SHP77 treated with DMSO at 0.1 percent for 48 hours (cell line): ENCODE measurements around the gene CCDC185.

Source experiments
- DNase-seq: peaks from one replicate; lab custom pipeline; 2025; lab: John Stamatoyannopoulos, UW

CCDC185 gene

GRCh38 chr1:223430236-223430635, 37.0 kb downstream of the CCDC185 start:
- no peak for DNase-seq

DNA sequence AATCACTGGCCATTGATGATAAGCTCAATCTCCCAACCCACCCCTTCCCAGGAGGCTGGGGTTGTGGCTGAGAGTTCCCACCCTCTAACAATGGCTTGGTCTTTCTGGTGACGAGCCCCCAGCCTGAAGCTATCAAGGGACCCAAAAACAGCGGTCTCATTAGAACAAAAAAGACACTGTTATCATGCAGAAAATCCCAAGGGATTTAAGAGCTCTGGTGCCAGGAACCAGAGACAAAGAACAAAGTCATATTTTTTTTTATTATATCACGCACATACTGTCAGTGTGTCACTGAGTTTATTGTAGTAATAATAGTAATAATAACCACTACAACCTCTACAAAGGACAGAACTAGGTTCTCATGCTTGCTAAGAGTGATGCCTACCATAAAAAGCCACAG, 43.9 kb downstream of the CCDC185 start:
- DNase-seq, result no peak

DNA sequence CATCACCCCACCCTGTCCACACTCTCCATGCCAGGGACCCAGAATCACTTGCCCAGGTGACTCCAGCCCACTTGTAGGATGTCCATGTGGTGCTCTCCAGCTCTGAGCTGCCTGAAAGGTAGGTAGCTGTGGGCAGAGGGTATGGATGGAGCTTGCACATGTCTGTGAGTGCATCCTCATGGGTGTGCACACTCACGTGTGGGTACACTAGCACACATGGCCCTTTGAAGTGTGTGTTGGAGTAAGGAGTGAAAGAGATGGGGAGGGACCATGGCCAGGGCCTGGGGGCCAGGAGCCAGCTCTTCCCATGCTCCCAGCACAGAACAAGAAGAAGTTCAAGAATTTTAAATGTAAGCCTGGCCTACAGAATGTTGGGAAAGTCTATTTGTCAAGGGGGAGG, 50.2 kb downstream of the CCDC185 start:
- no peak for DNase-seq

- DNase-seq, result no peak
These were observed 51.2 kb downstream of the CCDC185 start for GRCh38 chr1:223444411-223444810.
